HepG2 (cell line): ENCODE measurements around the gene MYLK. TPM values are rescaled to one million over a fixed set of nuclear protein-coding genes. Genes with fewer than 3 reads are reported as not detected.
A peak's percentile ranks its signal among the peaks of the same experiment; 100 is the strongest.

Source experiments
- ATAC-seq: fragments of 200-7000 bp; cut with Tn5 transposase; 3 replicates; pipeline ENCODE4 v1.9.1; 2020; ENCODE audit warnings: mild to moderate bottlenecking, moderate library complexity
- BruUV-seq: library from RNA; stranded (reverse); fragments of 400-500 nt; replicated peaks from 2 replicates; lab custom pipeline; 2021; lab: Mats Ljungman, UMichigan
- CTCF ChIA-PET: fragments of 300-600 bp; formaldehyde crosslinking; extraction: SDS; loops from one replicate; lab custom pipeline; 2021; ENCODE audit warnings: low total read pairs, inconsistent platforms, low intra/inter-chr PET ratio; lab: Yijun Ruan, JAX
- POLR2A ChIA-PET: fragments of 350-600 bp; sonication (Branson Sonifier 250); formaldehyde crosslinking; loops from one replicate; lab custom pipeline; 2020; ENCODE audit warnings: antibody characterized with exemption, inconsistent platforms; lab: Yijun Ruan, JAX
- DNase-seq: peaks from one replicate; pipeline ENCODE4 v3.0.0-alpha.2; 2015; ENCODE audit warnings: low spot score
- FAIRE-seq: peaks from 3 replicates; lab custom pipeline; 2011; peaks lifted over from hg19 to GRCh38; lab: Jason Lieb, UNC
- H2AFZ ChIP-seq: one replicate; pipeline ENCODE4 v1.6.1; 2011; ENCODE audit warnings: low read length, inconsistent platforms
- H3K27ac ChIP-seq: fragments of 300-600 bp; 3 replicates; pipeline ENCODE4 v1.8.0; 2011; ENCODE audit warnings: mixed run types, mild to moderate bottlenecking, mixed read lengths, low read length, inconsistent platforms; ENCODE audit not compliant: insufficient read depth; ENCODE audit errors: extremely low read length
- H3K27me3 ChIP-seq, 2 experiments: fragments of 200-600 bp in 1 of 2; 2 replicates in 1 of 2; 3 replicates in 1 of 2; pipeline versions ENCODE4 v1.6.0 to v1.8.0; 2011; ENCODE audit warnings: low read length in 2 of 2, mild to moderate bottlenecking in 2 of 2, moderate library complexity in 2 of 2, inconsistent platforms in 1 of 2; ENCODE audit not compliant: insufficient read depth in 2 of 2, control insufficient read depth in 1 of 2
- H3K36me3 ChIP-seq, 2 experiments: fragments of 200-600 bp in 1 of 2; replicated peaks in 1 of 2; 2 replicates in 1 of 2; 3 replicates in 1 of 2; pipeline versions ENCODE4 v1.5.1 to v1.8.0; 2011; ENCODE audit warnings: low read length in 2 of 2, inconsistent platforms in 1 of 2; ENCODE audit not compliant: insufficient read depth in 2 of 2, control insufficient read depth in 1 of 2
- H3K4me1 ChIP-seq: 2 replicates; pipeline ENCODE4 v1.5.1; 2012; ENCODE audit warnings: low read length, inconsistent platforms; ENCODE audit not compliant: insufficient read depth
- H3K4me2 ChIP-seq: 2 replicates; pipeline ENCODE4 v1.6.0; 2011; ENCODE audit warnings: low read depth, low read length, inconsistent platforms
- H3K4me3 ChIP-seq, 3 experiments: fragments of 200-600 bp in 1 of 3; sonication (generic), shearing (Covaris generic) in 1 of 3; replicated peaks in 1 of 3; 2 replicates each; pipeline ENCODE4 v1.5.1; 2011 to 2016; ENCODE audit warnings: low read length in 3 of 3, inconsistent platforms in 2 of 3, low read depth in 2 of 3, mild to moderate bottlenecking in 2 of 3, control low read depth in 1 of 3, mixed read lengths in 1 of 3; ENCODE audit not compliant: insufficient read depth in 1 of 3
- H3K79me2 ChIP-seq: one replicate; pipeline ENCODE4 v1.6.1; 2011; ENCODE audit warnings: low read length, inconsistent platforms; ENCODE audit not compliant: insufficient read depth
- H3K9ac ChIP-seq: 2 replicates; pipeline ENCODE4 v1.6.0; 2011; ENCODE audit warnings: mild to moderate bottlenecking, low read depth, low read length, inconsistent platforms; ENCODE audit not compliant: insufficient read depth
- H3K9me3 ChIP-seq: 2 replicates; pipeline ENCODE4 v1.5.1; 2012; ENCODE audit warnings: mild to moderate bottlenecking, low read length
- H4K20me1 ChIP-seq: 2 replicates; pipeline ENCODE4 v1.6.0; 2011; ENCODE audit warnings: inconsistent platforms, mild to moderate bottlenecking, low read length, moderate library complexity; ENCODE audit not compliant: insufficient read depth
- ASH2L ChIP-seq: fragments of 300-600, 200-600 bp; sonication (generic); IDR thresholded peaks from 2 replicates; pipeline ENCODE4 v1.7.0; 2017; ENCODE audit warnings: low read depth, mild to moderate bottlenecking, moderate library complexity, mixed read lengths, low read length; ENCODE audit not compliant: insufficient read length
- ATF4 ChIP-seq, 2 experiments: fragments of 450-650 bp in 1 of 2; sonication (generic) in 1 of 2; formaldehyde crosslinking; IDR thresholded peaks; 2 replicates each; pipeline versions ENCODE4 v1.5.0 to v1.8.0; 2020 to 2022; ENCODE audit warnings: mild to moderate bottlenecking in 1 of 2, missing genetic modification reagents in 1 of 2
- FOSL1 ChIP-seq: sonication (generic); formaldehyde crosslinking; IDR thresholded peaks from 2 replicates; pipeline ENCODE4 v1.9.0; 2021; ENCODE audit warnings: missing genetic modification reagents, borderline replicate concordance
- FOXA1 ChIP-seq, 2 experiments: fragments of 450-650 bp in 1 of 2; sonication (generic) in 1 of 2; formaldehyde crosslinking in 1 of 2; IDR thresholded peaks; 2 replicates each; pipeline versions ENCODE4 v1.4.0 to v1.6.1; 2016 to 2020; ENCODE audit warnings: missing genetic modification reagents in 1 of 2
- GATAD1 ChIP-seq: IDR thresholded peaks from 2 replicates; pipeline ENCODE4 v1.6.1; 2016; ENCODE audit warnings: missing genetic modification reagents, missing compliant biosample characterization
- MYPOP ChIP-seq: sonication (generic); formaldehyde crosslinking; IDR thresholded peaks from 2 replicates; pipeline ENCODE4 v1.8.1; 2023; ENCODE audit warnings: mild to moderate bottlenecking, moderate library complexity, missing genetic modification reagents
- NR2F2 ChIP-seq: IDR thresholded peaks from 2 replicates; pipeline ENCODE4 v1.6.1; 2012; ENCODE audit warnings: low read depth, inconsistent platforms, borderline replicate concordance
- PHB2 ChIP-seq: fragments of 450-650 bp; IDR thresholded peaks from 2 replicates; pipeline ENCODE4 v1.6.1; 2018; ENCODE audit not compliant: partially characterized antibody
- RFX1 ChIP-seq: fragments of 450-650 bp; IDR thresholded peaks from 2 replicates; pipeline ENCODE4 v1.6.1; 2017
- SAFB2 ChIP-seq: sonication (generic); formaldehyde crosslinking; IDR thresholded peaks from 2 replicates; pipeline ENCODE4 v1.5.1; 2020; ENCODE audit warnings: missing genetic modification reagents, low read depth, mild to moderate bottlenecking, borderline replicate concordance
- YEATS2 ChIP-seq: sonication (generic); formaldehyde crosslinking; IDR thresholded peaks from 2 replicates; pipeline ENCODE4 v1.4.0; 2020; ENCODE audit warnings: missing genetic modification reagents, borderline replicate concordance
- ZNF121 ChIP-seq: sonication (generic); formaldehyde crosslinking; IDR thresholded peaks from 2 replicates; pipeline ENCODE4 v1.5.0; 2020; ENCODE audit warnings: mild to moderate bottlenecking, missing genetic modification reagents
- ZNF30 ChIP-seq: sonication (generic); formaldehyde crosslinking; IDR thresholded peaks from 2 replicates; pipeline ENCODE4 v1.5.0; 2020; ENCODE audit warnings: mild to moderate bottlenecking, missing genetic modification reagents
- ZNF644 ChIP-seq: IDR thresholded peaks from 2 replicates; pipeline ENCODE4 v1.6.1; 2016; ENCODE audit warnings: low read depth
- ZNF777 ChIP-seq: sonication (generic); formaldehyde crosslinking; IDR thresholded peaks from 2 replicates; pipeline ENCODE4 v1.4.0; 2020; ENCODE audit warnings: missing genetic modification reagents
- ZNF891 ChIP-seq: sonication (generic); formaldehyde crosslinking; IDR thresholded peaks from 2 replicates; pipeline ENCODE4 v1.5.0; 2020; ENCODE audit warnings: mild to moderate bottlenecking, missing genetic modification reagents
- WGBS: methylation state at CpG from one replicate; pipeline ENCODE4 v1.1.6; 2017; ENCODE audit warnings: low lambda C conversion rate; 5-methylcytosine and 5-hydroxymethylcytosine counted together
- in situ Hi-C: cut with HindIII; loops from 2 replicates; pipeline ENCODE4 v1.10.0; 2017; ENCODE audit warnings: low pct_unique_long_range_greater_than_20kb; ENCODE audit not compliant: extremely low pct_ligation_motif_present
- intact Hi-C: fragments of 100-400 bp; cut with micrococcal nuclease; formaldehyde crosslinking; loops from one replicate; pipeline ENCODE4 v1.10.0; 2022; ENCODE audit not compliant: unreplicated experiment
- polyA plus RNA-seq, 8 experiments: library from polyadenylated mRNA; depleted of rRNA in 3 of 8; stranded (reverse) in 7 of 8; unstranded in 1 of 8; fragments of >200 nt; fragmentation: Illumina TruSeq in 4 of 8; extraction: Trizol in 4 of 8; gene quantifications; 2 replicates each; pipeline versions ENCODE4 v1.2.1 to v1.2.3, GENCODE V29; 2011 to 2016; ENCODE audit warnings: low read depth in 4 of 8, missing spikeins in 1 of 8, mixed read lengths in 1 of 8; ENCODE audit not compliant: insufficient read depth in 1 of 8
- total RNA-seq, 5 experiments: library from RNA; depleted of rRNA; stranded (reverse); fragments of >200 nt; fragmentation: Illumina TruSeq; extraction: Trizol; gene quantifications; 2 replicates each; pipeline ENCODE4 v1.2.3, GENCODE V29; 2016; ENCODE audit warnings: low read depth in 1 of 5

The MYLK gene
- total and polyA plus RNA-seq, 2 of the 13 experiments (the other 11 are each of a cell fraction or from before 2014, with no cell fraction given), result 10.6 to 34.9 TPM

- DNase-seq, result no peak
- CTCF ChIA-PET, result no interaction called here
- Histone ChIP-seq H2AFZ (no peak overlapping the region), H3K27me3 (no peaks in the 10 kb centered on the region), H3K4me1 (peaks cover 37% of the 10 kb centered on the region), H3K4me2 (no peak overlapping the region), H3K4me3 (no peak overlapping the region), H3K36me3 (peaks cover 6 to 17% of the 10 kb centered on the region in 2 experiments; a peak in 4 of 5 replicates), H3K9me3 (no peaks in the 10 kb centered on the region), H3K9ac (no peak overlapping the region), H3K79me2 (no peaks in the 10 kb centered on the region), H3K27ac (no peak overlapping the region), H4K20me1 (no peaks in the 10 kb centered on the region)
- 95% methylated on average over 7 of the region's 7 CpGs for WGBS
- POLR2A ChIA-PET, result interaction anchor here (0.7 to 2.3 kb wide), 3 partner anchors 12 to 32 kb away, joined by 3 to 13 read pairs (median 3); no protein-coding TSS in a partner anchor
- intact Hi-C loops, result no loop called here
- in situ Hi-C loops, result no loop called here
- ATAC-seq, result no peak
- FAIRE-seq, result no peak
- BruUV-seq, result no TSS peak
- TF ChIP-seq ATF4 (CRISPR knock-in tag; IDR thresholded peaks at IDR 0.05), result peak in 1 of 2 experiments; percentile 68; a peak in 2 of 4 replicates
- no peak for TF ChIP-seq SAFB2 (CRISPR knock-in tag)
Observed at GRCh38 chr3:123618076-123618708, 265.9 kb downstream of the MYLK start.

- CTCF ChIA-PET, result no interaction called here
- no peak for TF ChIP-seq NR2F2
- TF ChIP-seq ZNF30 (CRISPR knock-in tag), result no peak
- TF ChIP-seq ZNF891, result no peak
- TF ChIP-seq RFX1, result no peak
- no peak for TF ChIP-seq PHB2
- TF ChIP-seq YEATS2 (CRISPR knock-in tag), result no peak
- TF ChIP-seq ASH2L, result no peak
- TF ChIP-seq MYPOP (CRISPR knock-in tag), result no peak
- no peak for TF ChIP-seq ZNF777 (CRISPR knock-in tag)
- TF ChIP-seq FOXA1 (IDR thresholded peaks at IDR 0.05), result no peak
- no peak for TF ChIP-seq FOXA1 (CRISPR knock-in tag; IDR thresholded peaks at IDR 0.05)
- TF ChIP-seq ZNF644 (CRISPR knock-in tag), result no peak
- no peak for TF ChIP-seq FOSL1 (CRISPR knock-in tag)
- no peak for TF ChIP-seq GATAD1 (CRISPR knock-in tag)
- no peak for TF ChIP-seq ZNF121 (CRISPR knock-in tag)
Observed at GRCh38 chr3:123616593-123616992, 267.5 kb downstream of the MYLK start.

More at GRCh38 chr3:123616593-123616992, 267.5 kb downstream of the MYLK start:
- Histone ChIP-seq H3K27me3 (no peaks in the 10 kb centered on the region), H3K79me2 (no peaks in the 10 kb centered on the region), H3K9ac (no peak overlapping the region), H3K4me3 (no peak overlapping the region), H3K27ac (no peak overlapping the region), H3K9me3 (no peaks in the 10 kb centered on the region), H4K20me1 (no peaks in the 10 kb centered on the region), H2AFZ (no peak overlapping the region), H3K4me2 (no peak overlapping the region), H3K4me1 (peaks cover 32% of the 10 kb centered on the region), H3K36me3 (peaks cover 7 to 19% of the 10 kb centered on the region in 2 experiments)
- no TSS peak for BruUV-seq
- no peak for DNase-seq
- ATAC-seq, result no peak
- in situ Hi-C loops, result no loop called here
- POLR2A ChIA-PET, result interaction anchor here (2.0 kb wide), 1 partner anchor 11 kb away, joined by 7 read pairs; no protein-coding TSS in a partner anchor
- no peak for FAIRE-seq
- intact Hi-C loops, result no loop called here
- WGBS, result 96% methylated on average over 6 of the region's 6 CpGs
